Suprapubic skin (tissue), 4 donors: ENCODE data around the gene HINT2. TPM values are rescaled to one million over a fixed set of nuclear protein-coding genes. Genes with fewer than 3 reads are reported as not detected.

Experiments used
- DNase-seq, 2 donors: peaks; one replicate each; pipeline ENCODE4 v3.0.0-alpha.2; 2019; ENCODE audit warnings: low spot score in 2 of 2
- H3K27ac ChIP-seq: fragments of 200-600 bp; sonication (generic); one replicate; pipeline ENCODE4 v1.5.1; 2019
- H3K27me3 ChIP-seq: fragments of 200-600 bp; sonication (generic); one replicate; pipeline ENCODE4 v1.5.1; 2019
- H3K36me3 ChIP-seq: fragments of 200-600 bp; sonication (generic); one replicate; pipeline ENCODE4 v1.5.1; 2019
- H3K4me1 ChIP-seq: fragments of 200-600 bp; sonication (generic); one replicate; pipeline ENCODE4 v1.5.1; 2019
- H3K4me3 ChIP-seq: fragments of 200-600 bp; sonication (generic); one replicate; pipeline ENCODE4 v1.5.1; 2019; ENCODE audit warnings: mild to moderate bottlenecking
- H3K9me3 ChIP-seq: fragments of 200-600 bp; sonication (generic); one replicate; pipeline ENCODE4 v1.5.1; 2019
- EP300 ChIP-seq: sonication (generic); formaldehyde crosslinking; IDR thresholded peaks from one replicate; pipeline ENCODE4 v1.6.1; 2017; ENCODE audit warnings: antibody characterized with exemption
- POLR2A ChIP-seq, 2 donors: fragments of 450-650 bp; IDR thresholded peaks; one replicate each; pipeline ENCODE4 v1.6.1; 2017; ENCODE audit warnings: antibody characterized with exemption in 2 of 2, mild to moderate bottlenecking in 2 of 2, moderate library complexity in 2 of 2
- POLR2AphosphoS5 ChIP-seq, 3 donors: sonication (generic); formaldehyde crosslinking; IDR thresholded peaks; one replicate each; pipeline ENCODE4 v1.6.1; 2017; ENCODE audit warnings: antibody characterized with exemption in 3 of 3
- WGBS: methylation state at CpG from one replicate; pipeline ENCODE4 v1.1.5; 2018; 5-methylcytosine and 5-hydroxymethylcytosine counted together
- total RNA-seq, 4 donors: library from RNA; depleted of rRNA; stranded (reverse); fragments of >200 nt; gene quantifications; one replicate each; pipeline ENCODE4 v1.1.0, GENCODE V29; 2016
- TF ChIP-seq, protein P1 (sequence below), 2 donors: fragments of 200-600 bp in 1 of 2; fragments of 450-650 bp in 1 of 2; sonication (generic) in 1 of 2; IDR thresholded peaks; one replicate each; pipeline ENCODE4 v1.5.1; 2016 to 2019; ENCODE audit warnings: antibody characterized with exemption in 2 of 2, mild to moderate bottlenecking in 1 of 2, moderate library complexity in 1 of 2

The HINT2 gene
- total RNA-seq, 4 donors from 2014 or later, result 9.5 to 34.9 (median 25.3) TPM

DNA sequence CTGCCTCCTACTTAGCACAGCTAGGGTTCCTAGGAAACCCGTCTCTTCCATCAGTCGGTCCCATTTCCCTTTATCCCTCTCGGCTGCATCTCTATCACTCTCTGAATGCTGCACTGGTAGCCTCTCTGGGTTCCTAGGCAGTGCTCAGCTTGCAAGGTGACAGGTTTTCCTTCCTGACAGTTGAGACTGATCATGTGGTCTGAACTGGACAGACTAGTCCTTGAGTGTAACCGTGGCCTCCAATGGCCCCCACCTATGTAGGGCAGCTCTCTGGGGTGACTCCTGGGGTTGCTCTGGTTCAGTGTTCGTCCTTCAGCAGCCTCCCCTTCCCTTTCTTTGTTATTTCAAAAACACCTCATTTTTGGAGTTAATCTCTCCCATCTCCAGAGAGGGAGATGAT is 18.0 kb upstream of the HINT2 start:
- no peak for TF ChIP-seq POLR2A (IDR thresholded peaks at IDR 0.05)
- TF ChIP-seq POLR2AphosphoS5 (IDR thresholded peaks at IDR 0.05), result no peak
- TF ChIP-seq, protein P1, sequence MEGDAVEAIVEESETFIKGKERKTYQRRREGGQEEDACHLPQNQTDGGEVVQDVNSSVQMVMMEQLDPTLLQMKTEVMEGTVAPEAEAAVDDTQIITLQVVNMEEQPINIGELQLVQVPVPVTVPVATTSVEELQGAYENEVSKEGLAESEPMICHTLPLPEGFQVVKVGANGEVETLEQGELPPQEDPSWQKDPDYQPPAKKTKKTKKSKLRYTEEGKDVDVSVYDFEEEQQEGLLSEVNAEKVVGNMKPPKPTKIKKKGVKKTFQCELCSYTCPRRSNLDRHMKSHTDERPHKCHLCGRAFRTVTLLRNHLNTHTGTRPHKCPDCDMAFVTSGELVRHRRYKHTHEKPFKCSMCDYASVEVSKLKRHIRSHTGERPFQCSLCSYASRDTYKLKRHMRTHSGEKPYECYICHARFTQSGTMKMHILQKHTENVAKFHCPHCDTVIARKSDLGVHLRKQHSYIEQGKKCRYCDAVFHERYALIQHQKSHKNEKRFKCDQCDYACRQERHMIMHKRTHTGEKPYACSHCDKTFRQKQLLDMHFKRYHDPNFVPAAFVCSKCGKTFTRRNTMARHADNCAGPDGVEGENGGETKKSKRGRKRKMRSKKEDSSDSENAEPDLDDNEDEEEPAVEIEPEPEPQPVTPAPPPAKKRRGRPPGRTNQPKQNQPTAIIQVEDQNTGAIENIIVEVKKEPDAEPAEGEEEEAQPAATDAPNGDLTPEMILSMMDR (IDR thresholded peaks at IDR 0.05), result no peak
- no peak for DNase-seq
- Histone ChIP-seq H3K27me3 (no peaks in the 10 kb centered on the region), H3K4me3 (no peak overlapping the region), H3K27ac (peak overlapping the region; percentile 65), H3K4me1 (peaks cover 62% of the 10 kb centered on the region), H3K36me3 (no peaks in the 10 kb centered on the region), H3K9me3 (no peaks in the 10 kb centered on the region)
- WGBS, result 80% methylated on average over 5 of the region's 5 CpGs

DNA sequence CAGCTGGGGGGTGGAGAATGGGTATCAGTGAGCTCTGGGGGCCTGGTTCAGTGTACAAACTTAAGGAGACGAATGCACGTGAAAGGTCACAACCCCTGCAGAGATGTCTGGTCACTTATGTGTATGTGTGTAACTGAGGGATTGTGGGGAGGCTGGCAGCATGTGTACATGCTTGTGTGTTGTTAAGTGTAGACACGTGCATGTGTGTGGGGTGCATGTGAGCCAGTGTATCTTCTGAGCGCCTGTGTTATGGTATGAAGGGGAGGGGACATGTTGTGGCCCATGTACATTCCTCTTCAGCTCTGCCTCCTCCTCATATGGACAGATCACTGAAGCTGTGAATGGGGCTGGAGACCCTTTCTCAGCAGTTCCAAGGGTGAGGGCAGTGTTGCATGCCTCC is 16.2 kb upstream of the HINT2 start:
- WGBS, result 76% methylated on average over 4 of the region's 4 CpGs
- H3K27ac ChIP-seq, result no peak overlapping the region
- no peaks in the 10 kb centered on the region for H3K9me3 ChIP-seq
- peaks cover 71% of the 10 kb centered on the region for H3K4me1 ChIP-seq
- DNase-seq, result no peak
- TF ChIP-seq EP300 (no peak), POLR2AphosphoS5 (IDR thresholded peaks at IDR 0.05) (no peak), POLR2A (IDR thresholded peaks at IDR 0.05) (no peak)
- TF ChIP-seq, protein P1 (IDR thresholded peaks at IDR 0.05), result no peak
- H3K4me3 ChIP-seq, result no peak overlapping the region
- no peaks in the 10 kb centered on the region for H3K36me3 ChIP-seq
- H3K27me3 ChIP-seq, result no peaks in the 10 kb centered on the region

GRCh38 chr9:35829764-35830096 is 14.9 kb upstream of the HINT2 start:
- Histone ChIP-seq H3K4me3 (peak overlapping the region; percentile 84), H3K36me3 (no peaks in the 10 kb centered on the region), H3K4me1 (peaks cover 68% of the 10 kb centered on the region), H3K27me3 (no peaks in the 10 kb centered on the region), H3K27ac (peak overlapping the region; percentile 95), H3K9me3 (no peaks in the 10 kb centered on the region)
- no peak for DNase-seq
- TF ChIP-seq, protein P1 (IDR thresholded peaks at IDR 0.05), result no peak
- TF ChIP-seq POLR2AphosphoS5 (IDR thresholded peaks at IDR 0.05) (no peak), EP300 (no peak), POLR2A (IDR thresholded peaks at IDR 0.05) (no peak)
- 52% methylated on average over 2 of the region's 2 CpGs for WGBS

DNA sequence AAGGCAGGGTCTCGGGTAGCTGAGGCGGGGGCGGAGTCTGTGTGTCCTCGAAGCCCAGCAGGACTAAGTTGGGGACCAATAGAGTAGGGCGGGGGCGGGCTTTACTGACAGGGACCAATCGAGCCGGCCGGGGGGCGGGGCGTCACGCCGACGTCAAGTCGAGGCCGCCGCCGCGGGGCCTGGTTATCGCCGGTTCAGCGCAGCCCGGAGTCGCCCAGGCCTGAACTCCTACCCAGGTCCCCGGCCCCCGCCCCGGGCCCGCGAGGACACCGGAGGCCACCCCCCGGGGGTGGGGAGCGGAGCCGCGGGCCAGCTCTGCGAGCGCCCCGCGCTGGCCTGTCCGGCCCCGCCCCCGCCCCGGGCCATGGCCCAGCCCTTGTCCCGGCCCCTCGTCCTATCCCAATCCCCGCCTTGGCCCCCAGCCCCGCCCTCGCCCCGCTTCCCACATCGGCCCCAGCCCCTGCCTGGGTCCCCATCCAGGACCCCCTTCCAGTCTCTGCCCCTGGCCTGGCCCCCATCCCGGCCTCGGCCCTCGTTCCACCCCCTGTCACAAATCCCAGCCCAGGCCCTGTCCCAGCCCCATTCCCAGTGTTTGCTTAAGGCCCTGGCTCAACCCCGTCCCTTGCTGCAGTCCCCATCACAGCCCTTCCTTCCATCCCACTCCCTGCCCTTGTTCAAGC is 14.4 kb upstream of the HINT2 start, which contains the start of gene TMEM8B:
TSS of gene TMEM8B (plus strand) at position 145 of the 680 bp plus-strand sequence. CDS start at position 365, 220 bp downstream.
- Histone ChIP-seq H3K27me3 (no peaks in the 10 kb centered on the region), H3K4me1 (peaks cover 63% of the 10 kb centered on the region)
- TF ChIP-seq POLR2A (IDR thresholded peaks at IDR 0.05) (no peak), EP300 (no peak), POLR2AphosphoS5 (IDR thresholded peaks at IDR 0.05) (no peak)
- TF ChIP-seq, protein P1 (IDR thresholded peaks at IDR 0.05), result no peak

DNA sequence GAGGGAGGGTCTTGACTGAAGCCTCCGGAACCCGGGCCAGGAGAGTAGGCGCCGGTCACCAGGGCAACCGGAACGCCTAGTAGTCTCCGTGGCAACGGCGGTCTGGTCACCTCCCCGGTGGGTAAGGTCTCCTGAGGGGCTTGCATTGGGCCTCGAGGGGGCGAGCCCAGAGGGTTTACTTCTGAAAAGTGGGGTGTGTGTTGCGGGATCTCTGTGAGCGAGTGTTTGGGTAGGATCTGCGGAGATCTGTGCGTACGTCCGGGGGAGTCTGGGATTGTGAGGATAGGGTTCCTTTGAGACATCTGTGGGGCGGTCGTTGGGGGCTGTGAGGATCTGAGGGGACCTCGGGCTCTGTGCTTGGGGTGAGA is 13.9 kb upstream of the HINT2 start, which contains the start of gene FAM221B:
TSS of gene FAM221B (minus strand) at position 17 of the 368 bp plus-strand sequence. CDS start 2,571 bp downstream, outside the sequence.
- H3K27me3 ChIP-seq, result no peaks in the 10 kb centered on the region
- TF ChIP-seq POLR2A (IDR thresholded peaks at IDR 0.05), result no peak
- no peak for TF ChIP-seq EP300
- TF ChIP-seq, protein P1 (IDR thresholded peaks at IDR 0.05), result no peak
- no peak for TF ChIP-seq POLR2AphosphoS5 (IDR thresholded peaks at IDR 0.05)
- H3K4me3 ChIP-seq, result peak within 1 kb of the TSS; percentile 84
- WGBS, result 0% methylated on average over 9 of the region's 21 CpGs
- H3K27ac ChIP-seq, result peak within 1 kb of the TSS; percentile 95
- H3K9me3 ChIP-seq, result no peaks in the 10 kb centered on the region
- no peak for DNase-seq
- peaks cover 63% of the 10 kb centered on the region for H3K4me1 ChIP-seq
- no peaks in the 10 kb centered on the region for H3K36me3 ChIP-seq

More for the DNA sequence above, 14.4 kb upstream of the HINT2 start, which contains the start of gene TMEM8B:
- no peaks in the 10 kb centered on the region for H3K9me3 ChIP-seq
- 4% methylated on average over 22 of the region's 53 CpGs for WGBS
- no peaks in the 10 kb centered on the region for H3K36me3 ChIP-seq
- H3K27ac ChIP-seq, result peak within 1 kb of the TSS; percentile 95
- peak within 1 kb of the TSS; percentile 84 for H3K4me3 ChIP-seq
- peak; percentile 99 to 100 for DNase-seq
